PC-3 (cell line): ENCODE data around the gene SLC4A5. TPM values are rescaled to one million over a fixed set of nuclear protein-coding genes. Genes with fewer than 3 reads are reported as not detected.
"Not testable (repeated sequence)": the region's sequence is repeated elsewhere in the genome, so short reads cannot be mapped to it uniquely, and the experiment has no call there.

Experiments used
- ATAC-seq: fragments of 200-7000 bp; cut with Tn5 transposase; 2 replicates; pipeline ENCODE4 v1.9.1; 2020; ENCODE audit warnings: mild to moderate bottlenecking, moderate library complexity
- BruUV-seq: library from RNA; stranded (reverse); fragments of 400-500 nt; replicated peaks from 2 replicates; lab custom pipeline; 2021; lab: Mats Ljungman, UMichigan
- CTCF ChIA-PET: fragments of 300-600 bp; sonication (Branson Sonifier 250); formaldehyde crosslinking; loops from one replicate; lab custom pipeline; 2022; ENCODE audit warnings: antibody characterized with exemption; lab: Charles Lee
- POLR2A ChIA-PET: fragments of 300-600 bp; sonication (Branson Sonifier 250); formaldehyde crosslinking; loops from one replicate; lab custom pipeline; 2022; ENCODE audit warnings: antibody characterized with exemption; ENCODE audit not compliant: unreplicated experiment; lab: Charles Lee
- DNase-seq: peaks from one replicate; pipeline ENCODE4 v3.0.0-alpha.2; 2015
- H2AFZ ChIP-seq: fragments of 300-600 bp; sonication (generic); 2 replicates; pipeline ENCODE4 v1.6.0; 2016; ENCODE audit warnings: antibody characterized with exemption, low read length
- H3F3A ChIP-seq: fragments of 300-600 bp; sonication (generic); one replicate; pipeline ENCODE4 v1.6.0; 2017; ENCODE audit warnings: antibody characterized with exemption, low read length, control low read depth, mild to moderate bottlenecking; ENCODE audit not compliant: unreplicated experiment
- H3K27ac ChIP-seq: fragments of 300-600 bp; sonication (generic); 2 replicates; pipeline ENCODE4 v1.5.1; 2016; ENCODE audit warnings: mild to moderate bottlenecking, low read length
- H3K27me3 ChIP-seq: fragments of 300-600 bp; sonication (generic); 2 replicates; pipeline ENCODE4 v1.6.1; 2016; ENCODE audit warnings: low read length, mixed read lengths
- H3K36me3 ChIP-seq: fragments of 300-600 bp; sonication (generic); 2 replicates; pipeline ENCODE4 v1.6.1; 2016; ENCODE audit warnings: low read depth, mixed run types, low read length, mixed read lengths
- H3K4me1 ChIP-seq: fragments of 300-600 bp; sonication (generic); 2 replicates; pipeline ENCODE4 v1.5.1; 2016; ENCODE audit warnings: low read length; ENCODE audit not compliant: insufficient read depth
- H3K4me2 ChIP-seq: fragments of 300-600 bp; sonication (generic); 2 replicates; pipeline ENCODE4 v1.6.0; 2016; ENCODE audit warnings: low read length
- H3K4me3 ChIP-seq: fragments of 300-600 bp; sonication (generic); 2 replicates; pipeline ENCODE4 v1.5.1; 2016; ENCODE audit warnings: mild to moderate bottlenecking, low read length, mixed read lengths
- H3K79me2 ChIP-seq: fragments of 300-600 bp; sonication (generic); 2 replicates; pipeline ENCODE4 v1.6.1; 2017; ENCODE audit warnings: low read length, mixed read lengths
- H3K9ac ChIP-seq: fragments of 300-600 bp; sonication (generic); 2 replicates; pipeline ENCODE4 v1.6.0; 2016; ENCODE audit warnings: mild to moderate bottlenecking, low read length
- H3K9me2 ChIP-seq: fragments of 300-600 bp; sonication (generic); replicated peaks from 2 replicates; pipeline ENCODE4 v1.6.1; 2016; ENCODE audit warnings: mixed run types, low read length, mixed read lengths
- H3K9me3 ChIP-seq: fragments of 300-600 bp; sonication (generic); 2 replicates; pipeline ENCODE4 v1.6.1; 2016; ENCODE audit warnings: low read length, mixed read lengths
- H4K20me1 ChIP-seq: fragments of 300-600 bp; sonication (generic); 2 replicates; pipeline ENCODE4 v1.6.1; 2016; ENCODE audit warnings: low read length, mixed read lengths
- CTCF ChIP-seq: fragments of 300-600 bp; sonication (generic); conservative IDR thresholded peaks from 2 replicates; pipeline ENCODE4 v1.5.1; 2017; ENCODE audit warnings: antibody characterized with exemption, low read depth, mild to moderate bottlenecking, low read length
- EZH2 ChIP-seq: fragments of 300-600 bp; sonication (generic); IDR thresholded peaks from one replicate; pipeline ENCODE4 v1.6.1; 2017; ENCODE audit warnings: antibody characterized with exemption, mild to moderate bottlenecking, low read length; ENCODE audit not compliant: unreplicated experiment
- EZH2phosphoT487 ChIP-seq: fragments of 300-600 bp; sonication (generic); IDR thresholded peaks from 2 replicates; pipeline ENCODE4 v1.6.1; 2018; ENCODE audit warnings: mild to moderate bottlenecking, antibody characterized with exemption, low read length, borderline replicate concordance
- intact Hi-C: fragments of 100-400 bp; cut with micrococcal nuclease; formaldehyde crosslinking; loops from 2 replicates; pipeline ENCODE4 v1.9.0; 2023
- total RNA-seq: library from RNA; depleted of rRNA; stranded (reverse); fragments of >200 nt; gene quantifications from 2 replicates; pipeline ENCODE4 v1.2.3, GENCODE V29; 2014

Gene SLC4A5
- total RNA-seq, 1 experiment from 2014 or later: 2.4 TPM

- H4K20me1 ChIP-seq: no peaks in the 10 kb centered on the region
- intact Hi-C loops: no loop called here
- POLR2A ChIA-PET: no interaction called here
These were observed 126.6 kb downstream of the SLC4A5 start for GRCh38 chr2:74216642-74217041.

GRCh38 chr2:74215771-74216170 lies 127.4 kb downstream of the SLC4A5 start:
- H3K9me2 ChIP-seq, H3K9me3 ChIP-seq, H3K27me3 ChIP-seq, H3F3A ChIP-seq, H4K20me1 ChIP-seq, H3K79me2 ChIP-seq, DNase-seq, POLR2A ChIA-PET, H3K4me3 ChIP-seq, BruUV-seq, H3K9ac ChIP-seq, H3K27ac ChIP-seq, H3K4me1 ChIP-seq, intact Hi-C loops, CTCF ChIA-PET, H3K4me2 ChIP-seq, H2AFZ ChIP-seq, ATAC-seq: not testable (repeated sequence)
- peaks cover 57% of the 10 kb centered on the region for H3K36me3 ChIP-seq

More at GRCh38 chr2:74216642-74217041, 126.6 kb downstream of the SLC4A5 start:
- Histone ChIP-seq H3K79me2 (no peaks in the 10 kb centered on the region), H3K36me3 (peaks cover 50% of the 10 kb centered on the region), H3K9me3 (no peaks in the 10 kb centered on the region), H3K9me2 (no peaks in the 10 kb centered on the region), H3K4me3 (no peak overlapping the region), H3F3A (no peaks in the 10 kb centered on the region), H3K27ac (no peak overlapping the region), H3K9ac (no peak overlapping the region), H3K27me3 (no peaks in the 10 kb centered on the region), H2AFZ (no peak overlapping the region), H3K4me2 (no peak overlapping the region), H3K4me1 (no peaks in the 10 kb centered on the region)
- ATAC-seq (no peak), DNase-seq (no peak)
- TF ChIP-seq EZH2 (no peak), EZH2phosphoT487 (no peak), CTCF (no peak)
- CTCF ChIA-PET: no interaction called here
- BruUV-seq: no TSS peak

- POLR2A ChIA-PET: no interaction called here
- TF ChIP-seq EZH2 (no peak), EZH2phosphoT487 (no peak), CTCF (no peak)
- no peak overlapping the region for H3K4me2 ChIP-seq
- intact Hi-C loops: no loop called here
- no peaks in the 10 kb centered on the region for H3K9me3 ChIP-seq
- no peaks in the 10 kb centered on the region; the same call in 1 of the 2 replicates for H4K20me1 ChIP-seq
- H3K36me3 ChIP-seq: peaks cover 67% of the 10 kb centered on the region
- no peak overlapping the region for H2AFZ ChIP-seq
- no peak for ATAC-seq
- no peak overlapping the region for H3K9ac ChIP-seq
- no peaks in the 10 kb centered on the region for H3F3A ChIP-seq
- H3K4me1 ChIP-seq: no peaks in the 10 kb centered on the region
- H3K79me2 ChIP-seq: peaks cover 7% of the 10 kb centered on the region
- no peak overlapping the region for H3K27ac ChIP-seq
- no peak overlapping the region for H3K4me3 ChIP-seq
- no peaks in the 10 kb centered on the region for H3K27me3 ChIP-seq
- CTCF ChIA-PET: no interaction called here
- H3K9me2 ChIP-seq: no peaks in the 10 kb centered on the region
- BruUV-seq: no TSS peak
- no peak for DNase-seq
These were observed 130.4 kb downstream of the SLC4A5 start for GRCh38 chr2:74212702-74213410.
